CD8-positive, alpha-beta memory T cell (primary cell): ENCODE data around the gene PDE4A. TPM values are rescaled to one million over a fixed set of nuclear protein-coding genes. Genes with fewer than 3 reads are reported as not detected.
A peak's percentile ranks its signal among the peaks of the same experiment; 100 is the strongest.
"Not testable (repeated sequence)": the region's sequence is repeated elsewhere in the genome, so short reads cannot be mapped to it uniquely, and the experiment has no call there.

Source experiments
- CTCF ChIA-PET: fragments of 350-600 bp; sonication (Branson Sonifier 250); formaldehyde crosslinking; loops from one replicate; lab custom pipeline; 2021; ENCODE audit warnings: antibody characterized with exemption; lab: Charles Lee
- POLR2A ChIA-PET: fragments of 350-600 bp; sonication (Branson Sonifier 250); formaldehyde crosslinking; loops from one replicate; lab custom pipeline; 2021; ENCODE audit warnings: antibody characterized with exemption; lab: Charles Lee
- DNase-seq, 5 donors: peaks; one replicate each; pipeline versions ENCODE4 v3.0.0 to v3.0.0-alpha.2; 2020 to 2022; ENCODE audit warnings: mixed read lengths in 1 of 5
- H3K27ac ChIP-seq: one replicate; pipeline ENCODE4 v1.7.0; 2013; ENCODE audit warnings: low read depth, mild to moderate bottlenecking, low read length, moderate library complexity
- H3K27me3 ChIP-seq: 2 replicates; pipeline ENCODE4 v1.7.0; 2013; ENCODE audit warnings: low read length, mild to moderate bottlenecking; ENCODE audit not compliant: insufficient read depth, poor library complexity, severe bottlenecking
- H3K36me3 ChIP-seq: 2 replicates; pipeline ENCODE4 v1.7.0; 2013; ENCODE audit warnings: mild to moderate bottlenecking, low read length, moderate library complexity; ENCODE audit not compliant: insufficient read depth
- H3K4me1 ChIP-seq: 2 replicates; pipeline ENCODE4 v1.7.0; 2013; ENCODE audit warnings: mild to moderate bottlenecking, low read length, moderate library complexity; ENCODE audit not compliant: insufficient read depth
- H3K4me3 ChIP-seq: 2 replicates; pipeline ENCODE4 v1.7.0; 2013; ENCODE audit warnings: mild to moderate bottlenecking, low read length
- H3K9me3 ChIP-seq: 2 replicates; pipeline ENCODE4 v1.7.0; 2013; ENCODE audit warnings: mild to moderate bottlenecking, low read length
- H3K27ac Mint-ChIP-seq, 8 donors: one replicate each; pipeline ENCODE4 v1.8.0; 2020 to 2021; ENCODE audit warnings: mixed read lengths in 8 of 8, mild to moderate bottlenecking in 6 of 8, inconsistent platforms in 3 of 8, moderate library complexity in 3 of 8
- H3K27me3 Mint-ChIP-seq, 2 donors: one replicate each; pipeline ENCODE4 v1.8.0; 2020 to 2021; ENCODE audit warnings: mixed read lengths in 2 of 2, mild to moderate bottlenecking in 1 of 2, moderate library complexity in 1 of 2
- H3K36me3 Mint-ChIP-seq, 3 donors: one replicate each; pipeline ENCODE4 v1.8.0; 2020 to 2021; ENCODE audit warnings: mixed read lengths in 3 of 3, inconsistent platforms in 1 of 3, mild to moderate bottlenecking in 1 of 3
- H3K4me1 Mint-ChIP-seq, 3 donors: one replicate each; pipeline ENCODE4 v1.8.0; 2020 to 2021; ENCODE audit warnings: mixed read lengths in 3 of 3, inconsistent platforms in 1 of 3, mild to moderate bottlenecking in 1 of 3
- H3K4me3 Mint-ChIP-seq, 7 donors: one replicate each; pipeline ENCODE4 v1.8.0; 2020 to 2021; ENCODE audit warnings: mixed read lengths in 7 of 7, mild to moderate bottlenecking in 6 of 7, moderate library complexity in 4 of 7, inconsistent platforms in 2 of 7
- H3K9me3 Mint-ChIP-seq, 5 donors: one replicate each; pipeline ENCODE4 v1.8.0; 2020 to 2022; ENCODE audit warnings: mixed read lengths in 5 of 5, mild to moderate bottlenecking in 3 of 5, moderate library complexity in 2 of 5, inconsistent platforms in 1 of 5
- polyA plus RNA-seq: library from polyadenylated mRNA; unstranded; fragments of 300-500 nt; fragmentation: Illumina TruSeq; gene quantifications from one replicate; pipeline ENCODE4 v1.2.3, GENCODE V29; 2021
- total RNA-seq, 2 experiments: library from RNA; stranded (reverse); gene quantifications; one replicate each; pipeline ENCODE4 v1.2.3, GENCODE V29; 2021

The PDE4A gene
- total and polyA plus RNA-seq, 3 experiments from 2014 or later: 7.5 to 22.2 (median 21.6) TPM

DNA sequence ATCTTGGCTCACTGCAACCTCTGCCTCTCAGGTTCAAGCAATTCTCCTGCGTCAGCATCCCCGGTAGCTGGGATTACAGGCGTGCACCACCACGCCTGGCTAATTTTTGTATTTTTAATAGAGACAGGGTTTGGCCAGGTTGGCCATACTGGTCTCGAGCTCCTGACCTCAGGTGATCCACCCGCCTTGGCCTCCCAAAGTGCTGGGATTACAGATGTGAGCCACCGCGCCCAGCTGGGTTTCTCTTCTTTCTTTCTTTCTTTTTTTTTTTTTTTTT, 37.2 kb upstream of the PDE4A start:
- not testable (repeated sequence) for H3K4me3 ChIP-seq, H3K27me3 ChIP-seq, H3K27me3 Mint-ChIP-seq, H3K9me3 ChIP-seq, H3K27ac ChIP-seq, H3K27ac Mint-ChIP-seq, H3K36me3 ChIP-seq, DNase-seq, H3K9me3 Mint-ChIP-seq
- peaks cover 18 to 27% (median 24%) of the 10 kb centered on the region in 3 donors for H3K4me1 Mint-ChIP-seq
- peak overlapping the region in 2 of 7 donors; percentile 30 to 54 for H3K4me3 Mint-ChIP-seq
- H3K4me1 ChIP-seq: peaks cover 11% of the 10 kb centered on the region
- POLR2A ChIA-PET: interaction anchor here (0.6 to 0.7 kb wide), 2 partner anchors 82 to 286 kb away, joined by 3 to 4 read pairs; no protein-coding TSS in a partner anchor
- H3K36me3 Mint-ChIP-seq: peaks cover 3 to 21% (median 4%) of the 10 kb centered on the region in 3 donors
- CTCF ChIA-PET: interaction anchor here (2.1 to 14.7 kb wide), 2 partner anchors 114 to 124 kb away, joined by 6 to 355 read pairs; partner anchors contain the start of gene ICAM1

DNA sequence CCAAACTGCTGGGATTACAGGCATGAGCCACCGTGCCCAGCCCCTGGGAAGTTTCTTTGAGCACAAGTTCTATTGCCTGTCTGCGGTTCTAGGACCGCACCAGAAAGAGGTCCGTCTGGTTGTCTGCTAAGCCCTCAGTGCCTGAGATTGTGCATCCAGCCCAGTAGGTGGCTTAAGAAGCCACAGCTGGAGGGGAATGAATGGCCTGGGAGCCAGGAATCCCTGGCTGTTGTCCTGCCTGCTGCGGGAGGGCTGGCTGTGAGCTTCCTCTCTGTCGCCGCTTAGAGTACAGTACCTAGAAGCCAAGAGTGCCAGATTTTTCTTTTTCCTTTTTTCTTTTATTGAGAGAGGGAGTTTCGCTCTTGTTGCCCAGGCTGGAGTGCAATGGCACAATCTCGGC, 35.8 kb upstream of the PDE4A start:
- Histone ChIP-seq H3K27me3 (no peaks in the 10 kb centered on the region), H3K36me3 (no peaks in the 10 kb centered on the region), H3K9me3 (no peaks in the 10 kb centered on the region), H3K27ac (no peak overlapping the region), H3K4me1 (peaks cover 9% of the 10 kb centered on the region), H3K4me3 (no peak overlapping the region)
- CTCF ChIA-PET: interaction anchor here (5.0 to 14.7 kb wide), 2 partner anchors 115 to 125 kb away, joined by 61 to 355 read pairs; partner anchors contain the start of gene ICAM1
- peaks cover 16 to 24% (median 17%) of the 10 kb centered on the region in 3 donors for H3K4me1 Mint-ChIP-seq
- POLR2A ChIA-PET: no interaction called here
- DNase-seq: no peak
- H3K9me3 Mint-ChIP-seq: no peaks in the 10 kb centered on the region
- no peaks in the 10 kb centered on the region for H3K27me3 Mint-ChIP-seq
- H3K4me3 Mint-ChIP-seq: no peak overlapping the region
- no peak overlapping the region for H3K27ac Mint-ChIP-seq
- peaks cover 0 to 14% (median 0%) of the 10 kb centered on the region in 3 donors for H3K36me3 Mint-ChIP-seq

DNA sequence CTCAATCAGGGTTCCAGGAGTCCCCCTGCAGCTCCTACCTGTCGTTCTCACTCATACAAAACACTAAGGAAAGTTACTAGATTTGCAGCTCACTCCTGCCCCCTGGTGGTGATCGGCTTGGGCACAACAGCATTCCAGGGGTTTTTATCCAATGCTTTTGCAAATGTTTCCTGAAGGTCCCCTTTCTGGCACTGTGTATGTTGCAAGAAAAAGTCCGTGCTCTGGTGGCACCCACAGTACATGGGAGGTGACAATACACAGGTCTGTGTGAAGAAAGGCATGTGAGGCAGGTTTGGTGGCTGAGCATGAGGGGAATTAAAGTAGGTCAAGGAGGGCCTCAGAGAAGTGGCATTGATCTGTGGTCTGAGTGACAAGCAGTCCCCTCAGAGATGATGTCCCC, 31.4 kb upstream of the PDE4A start:
- Histone ChIP-seq H3K9me3 (no peaks in the 10 kb centered on the region), H3K27me3 (no peaks in the 10 kb centered on the region), H3K4me1 (no peaks in the 10 kb centered on the region), H3K4me3 (no peak overlapping the region), H3K27ac (no peak overlapping the region), H3K36me3 (peaks cover 5% of the 10 kb centered on the region)
- CTCF ChIA-PET: interaction anchor here (0.7 to 14.7 kb wide), 34 partner anchors 9 to 457 kb away, joined by 3 to 355 read pairs (median 4); partner anchors contain the start of genes CDC37, ICAM1, ICAM4 and ICAM5
- H3K9me3 Mint-ChIP-seq: no peaks in the 10 kb centered on the region
- H3K36me3 Mint-ChIP-seq: peaks cover 0 to 34% (median 4%) of the 10 kb centered on the region in 3 donors
- peaks cover 0 to 6% (median 6%) of the 10 kb centered on the region in 3 donors for H3K4me1 Mint-ChIP-seq
- peak overlapping the region; percentile 25 to 77 (median 57) for H3K27ac Mint-ChIP-seq
- peak overlapping the region in 1 of 7 donors; percentile 73 for H3K4me3 Mint-ChIP-seq
- H3K27me3 Mint-ChIP-seq: no peaks in the 10 kb centered on the region
- POLR2A ChIA-PET: interaction anchor here (0.6 to 3.0 kb wide), 4 partner anchors 24 to 130 kb away, joined by 3 to 35 read pairs (median 5); partner anchors contain the start of gene ICAM1
- peak; percentile 67 to 86 (median 79) for DNase-seq

DNA sequence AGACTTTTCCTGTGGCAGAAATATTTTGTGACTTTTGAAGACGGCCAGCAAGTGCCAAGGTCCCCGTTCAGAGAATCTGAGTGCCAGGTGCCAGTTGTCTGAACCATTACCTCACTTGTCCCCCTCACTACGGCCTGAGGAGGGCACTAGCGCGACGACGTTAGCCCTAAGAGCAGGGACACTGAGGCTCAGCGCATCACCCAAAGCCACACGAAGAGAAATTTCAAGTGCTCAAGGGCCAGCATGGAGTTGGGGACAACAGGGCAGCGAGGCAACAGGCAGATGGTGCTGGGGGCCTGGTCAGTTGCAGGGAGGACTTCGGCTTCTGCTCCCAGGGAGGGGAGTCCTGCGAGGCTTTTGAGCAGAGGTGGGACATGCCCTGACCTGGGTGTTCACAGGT, 30.5 kb upstream of the PDE4A start:
- no peak overlapping the region for H3K4me3 Mint-ChIP-seq
- peaks cover 0 to 42% (median 6%) of the 10 kb centered on the region in 3 donors for H3K36me3 Mint-ChIP-seq
- H3K27me3 Mint-ChIP-seq: no peaks in the 10 kb centered on the region
- Histone ChIP-seq H3K27me3 (no peaks in the 10 kb centered on the region), H3K4me3 (no peak overlapping the region), H3K4me1 (no peaks in the 10 kb centered on the region), H3K27ac (no peak overlapping the region), H3K36me3 (peaks cover 5% of the 10 kb centered on the region), H3K9me3 (no peaks in the 10 kb centered on the region)
- H3K9me3 Mint-ChIP-seq: no peaks in the 10 kb centered on the region
- no peak for DNase-seq
- H3K27ac Mint-ChIP-seq: peak overlapping the region in 5 of 8 donors; percentile 24 to 71 (median 61)
- H3K4me1 Mint-ChIP-seq: peaks cover 0 to 6% (median 6%) of the 10 kb centered on the region in 3 donors
- ChIA-PET CTCF (interaction anchor here (0.7 to 14.7 kb wide), 23 partner anchors 10 to 458 kb away, joined by 3 to 355 read pairs (median 7); partner anchors contain the start of genes CDC37, ICAM1, ICAM5 and TYK2), POLR2A (interaction anchor here (0.6 to 3.0 kb wide), 2 partner anchors 23 to 119 kb away, joined by 3 to 35 read pairs; partner anchors contain the start of gene ICAM1)

DNA sequence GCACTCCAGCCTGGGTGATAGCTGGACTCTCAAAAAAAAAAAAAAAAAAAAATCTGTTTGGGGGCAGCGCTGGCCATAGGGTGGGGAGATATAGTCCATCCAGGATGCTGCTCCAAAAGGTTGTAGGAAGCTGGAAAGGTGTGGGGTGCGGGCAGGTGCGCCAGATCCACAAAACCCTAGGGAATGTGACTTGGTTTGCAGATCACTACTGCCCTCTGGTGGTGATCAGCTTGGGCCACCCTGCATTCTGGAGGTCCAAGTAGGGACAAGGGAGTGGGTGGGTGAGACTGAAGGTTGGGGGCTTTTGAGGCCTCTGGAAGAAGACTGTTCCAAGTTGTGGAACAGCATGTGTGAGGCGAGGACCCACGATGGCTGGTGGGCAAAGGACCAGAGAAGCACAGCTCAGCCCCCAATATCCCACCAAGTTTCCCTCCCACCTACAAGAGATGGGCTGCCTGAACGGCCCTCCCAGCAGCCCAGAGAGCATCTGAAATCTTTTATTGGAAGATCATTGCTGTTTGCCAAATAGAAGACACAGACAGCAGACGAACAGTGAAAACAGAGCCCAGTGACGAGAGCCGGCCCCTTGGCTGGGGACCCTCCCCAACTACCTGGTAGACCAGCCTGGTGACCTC, 29.6 kb upstream of the PDE4A start:
- Mint-ChIP-seq H3K4me1 (peaks cover 0 to 6% (median 6%) of the 10 kb centered on the region in 3 donors), H3K4me3 (peak overlapping the region in 1 of 7 donors; percentile 41), H3K27ac (peak overlapping the region in 7 of 8 donors; percentile 5 to 81 (median 69)), H3K27me3 (no peaks in the 10 kb centered on the region), H3K36me3 (peaks cover 0 to 48% (median 6%) of the 10 kb centered on the region in 3 donors), H3K9me3 (no peaks in the 10 kb centered on the region)
- no peaks in the 10 kb centered on the region for H3K9me3 ChIP-seq
- H3K36me3 ChIP-seq: peaks cover 9% of the 10 kb centered on the region
- ChIA-PET POLR2A (interaction anchor here (0.6 to 2.6 kb wide), 3 partner anchors 30 to 121 kb away, joined by 3 to 10 read pairs (median 3); no protein-coding TSS in a partner anchor), CTCF (interaction anchor here (0.7 to 14.7 kb wide), 23 partner anchors 8 to 460 kb away, joined by 3 to 355 read pairs (median 5); partner anchors contain the start of genes ICAM1, ICAM5 and TYK2)
- H3K4me3 ChIP-seq: no peak overlapping the region
- H3K27ac ChIP-seq: no peak overlapping the region
- no peaks in the 10 kb centered on the region for H3K27me3 ChIP-seq
- DNase-seq: peak; percentile 53 to 79 (median 56)
- H3K4me1 ChIP-seq: no peaks in the 10 kb centered on the region

DNA sequence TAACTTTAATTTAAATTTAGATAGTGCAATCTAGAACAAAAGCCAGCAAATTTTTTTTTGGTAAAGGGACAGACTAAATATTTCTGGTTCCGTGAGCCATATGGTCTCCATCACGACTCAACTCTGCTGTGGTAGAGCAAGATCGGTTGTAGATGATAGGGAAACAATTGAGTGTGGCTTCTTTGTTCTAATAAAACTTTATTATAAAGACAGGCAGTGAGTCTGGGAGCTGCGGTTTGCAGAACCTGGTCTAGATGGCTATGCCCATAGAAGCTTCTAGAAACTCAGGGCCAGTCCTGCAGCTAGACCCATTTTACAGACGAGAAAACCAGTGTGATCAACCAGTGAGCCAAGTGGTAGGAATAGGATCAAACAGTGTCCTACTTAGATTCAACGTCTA, 28.2 kb upstream of the PDE4A start:
- H3K27ac ChIP-seq: no peak overlapping the region
- H3K27ac Mint-ChIP-seq: peak overlapping the region in 3 of 8 donors; percentile 32 to 54 (median 50)
- peaks cover 9% of the 10 kb centered on the region for H3K36me3 ChIP-seq
- peaks cover 0 to 6% (median 6%) of the 10 kb centered on the region in 3 donors for H3K4me1 Mint-ChIP-seq
- no peak for DNase-seq
- no peaks in the 10 kb centered on the region for H3K9me3 ChIP-seq
- no peak overlapping the region for H3K4me3 Mint-ChIP-seq
- H3K27me3 ChIP-seq: no peaks in the 10 kb centered on the region
- H3K9me3 Mint-ChIP-seq: no peaks in the 10 kb centered on the region
- H3K4me3 ChIP-seq: no peak overlapping the region
- H3K27me3 Mint-ChIP-seq: no peaks in the 10 kb centered on the region
- no peaks in the 10 kb centered on the region for H3K4me1 ChIP-seq
- H3K36me3 Mint-ChIP-seq: peaks cover 0 to 61% (median 7%) of the 10 kb centered on the region in 3 donors
- CTCF ChIA-PET: interaction anchor here (0.9 to 14.7 kb wide), 10 partner anchors 9 to 133 kb away, joined by 3 to 355 read pairs (median 8); partner anchors contain the start of genes CDC37, ICAM1 and PDE4A
- POLR2A ChIA-PET: interaction anchor here (0.6 to 2.6 kb wide), 2 partner anchors 122 to 125 kb away, joined by 6 to 10 read pairs; no protein-coding TSS in a partner anchor

DNA sequence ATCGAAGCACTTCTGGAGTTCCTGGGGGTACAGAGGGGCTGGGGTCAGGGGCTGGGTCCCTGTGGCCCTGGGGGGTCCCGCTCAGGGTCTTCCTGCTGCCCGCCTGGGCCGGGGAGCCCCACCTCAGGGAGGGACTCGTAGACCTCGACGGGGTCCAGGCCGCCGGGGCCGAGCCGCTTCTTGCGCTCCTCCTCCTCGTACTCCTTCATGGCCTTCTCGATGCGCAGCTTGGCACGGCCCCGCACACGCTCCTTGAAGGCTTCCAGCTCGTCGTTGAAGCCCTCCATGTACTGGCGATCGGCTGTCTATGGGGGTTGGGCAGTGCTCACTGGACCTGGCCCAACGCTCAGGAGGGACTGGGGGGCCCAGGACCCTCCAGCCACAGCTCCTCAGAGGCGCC, 27.2 kb upstream of the PDE4A start:
- H3K4me1 Mint-ChIP-seq: peaks cover 8 to 12% (median 10%) of the 10 kb centered on the region in 3 donors
- ChIA-PET CTCF (interaction anchor here (1.0 to 14.7 kb wide), 8 partner anchors 11 to 203 kb away, joined by 3 to 355 read pairs (median 3); partner anchors contain the start of genes ICAM1 and ICAM4), POLR2A (no interaction called here)
- Histone ChIP-seq H3K9me3 (no peaks in the 10 kb centered on the region), H3K36me3 (peaks cover 9% of the 10 kb centered on the region), H3K27ac (no peak overlapping the region), H3K27me3 (no peaks in the 10 kb centered on the region), H3K4me3 (no peak overlapping the region), H3K4me1 (no peaks in the 10 kb centered on the region)
- no peaks in the 10 kb centered on the region for H3K27me3 Mint-ChIP-seq
- H3K4me3 Mint-ChIP-seq: no peak overlapping the region
- no peaks in the 10 kb centered on the region for H3K9me3 Mint-ChIP-seq
- peak overlapping the region in 1 of 8 donors; percentile 15 for H3K27ac Mint-ChIP-seq
- H3K36me3 Mint-ChIP-seq: peaks cover 0 to 67% (median 7%) of the 10 kb centered on the region in 3 donors
- DNase-seq: no peak
